ENCODE data around the gene COP1.
"Not testable (repeated sequence)": the region's sequence is repeated elsewhere in the genome, so short reads cannot be mapped to it uniquely, and the experiment has no call there.

The COP1 gene

GRCh38 chr1:176043537-176043936 lies 163.5 kb downstream of the COP1 start:
- no peak for DNase-seq (ENCODE audit: low read depth, low spot score)

GRCh38 chr1:176033881-176034280 lies 173.2 kb downstream of the COP1 start:
- DNase-seq (ENCODE audit: low read depth, low spot score), result no peak

- DNase-seq (ENCODE audit: low read depth, low spot score), result no peak
Measured at GRCh38 chr1:176033474-176033873, 173.6 kb downstream of the COP1 start.

GRCh38 chr1:176032040-176032645 lies 174.9 kb downstream of the COP1 start:
- no peak for DNase-seq (ENCODE audit: low read depth, low spot score)

- DNase-seq (ENCODE audit: low read depth, low spot score), result no peak
Measured at GRCh38 chr1:176029609-176030008, 177.5 kb downstream of the COP1 start.

- DNase-seq (ENCODE audit: low read depth, low spot score), result no peak
Measured at GRCh38 chr1:176029155-176029554, 177.9 kb downstream of the COP1 start.

- not testable (repeated sequence) for DNase-seq (ENCODE audit: low read depth, low spot score)
Measured at GRCh38 chr1:176027934-176028333, 179.2 kb downstream of the COP1 start.

GRCh38 chr1:176022574-176022973 lies 184.5 kb downstream of the COP1 start:
- DNase-seq (ENCODE audit: low read depth, low spot score), result no peak

GRCh38 chr1:176017722-176018121 lies 189.4 kb downstream of the COP1 start:
- no peak for DNase-seq (ENCODE audit: low read depth, low spot score)

GRCh38 chr1:176009951-176010350 lies 197.1 kb downstream of the COP1 start:
- DNase-seq (ENCODE audit: low read depth, low spot score), result no peak

GRCh38 chr1:176007756-176008389 lies 199.2 kb downstream of the COP1 start:
- DNase-seq (ENCODE audit: low read depth, low spot score), result not testable (repeated sequence)

GRCh38 chr1:175994660-175995059 lies 212.4 kb downstream of the COP1 start:
- not testable (repeated sequence) for DNase-seq (ENCODE audit: low read depth, low spot score)

- not testable (repeated sequence) for DNase-seq (ENCODE audit: low read depth, low spot score)
Measured at GRCh38 chr1:175992825-175993224, 214.3 kb downstream of the COP1 start.

- DNase-seq (ENCODE audit: low read depth, low spot score), result not testable (repeated sequence)
Measured at GRCh38 chr1:175992202-175992601, 214.9 kb downstream of the COP1 start.

- no peak for DNase-seq (ENCODE audit: low read depth, low spot score)
Measured at GRCh38 chr1:175984813-175985212, 222.3 kb downstream of the COP1 start.

- DNase-seq (ENCODE audit: low read depth, low spot score), result no peak
Measured at GRCh38 chr1:175984057-175984812, 222.9 kb downstream of the COP1 start.

- DNase-seq (ENCODE audit: low read depth, low spot score), result not testable (repeated sequence)
Measured at GRCh38 chr1:175983363-175983762, 223.7 kb downstream of the COP1 start.

GRCh38 chr1:175981128-175981527 lies 226.0 kb downstream of the COP1 start:
- DNase-seq (ENCODE audit: low read depth, low spot score), result no peak

- DNase-seq (ENCODE audit: low read depth, low spot score), result no peak
Measured at GRCh38 chr1:175978926-175979325, 228.2 kb downstream of the COP1 start.

- no peak for DNase-seq (ENCODE audit: low read depth, low spot score)
Measured at GRCh38 chr1:175978476-175978875, 228.6 kb downstream of the COP1 start.

- DNase-seq (ENCODE audit: low read depth, low spot score), result no peak
Measured at GRCh38 chr1:175976865-175977642, 230.0 kb downstream of the COP1 start.

- DNase-seq (ENCODE audit: low read depth, low spot score), result no peak
Measured at GRCh38 chr1:175969231-175969630, 237.9 kb downstream of the COP1 start.
